Stimulated activated memory B cell treated with anti-CD40 and anti-IgM and Interleukin-4, amounts not matched to agents 10 μg/mL and 1 μg/mL and 100 μg/mL, for 72 hours (primary cell): ENCODE data around the gene ENPP3.

Experiments used
- ATAC-seq: fragments of 150-1000 bp; cut with Tn5 transposase; 2 replicates; pipeline ENCODE4 v1.10.0; 2021
- H3K27ac Mint-ChIP-seq: one replicate; pipeline ENCODE4 v1.8.0; 2022; ENCODE audit warnings: mild to moderate bottlenecking, mixed read lengths
- H3K27me3 Mint-ChIP-seq: one replicate; pipeline ENCODE4 v1.8.0; 2022; ENCODE audit warnings: mixed read lengths
- H3K36me3 Mint-ChIP-seq: one replicate; pipeline ENCODE4 v1.8.0; 2022; ENCODE audit warnings: mixed read lengths
- H3K4me1 Mint-ChIP-seq: one replicate; pipeline ENCODE4 v1.8.0; 2022; ENCODE audit warnings: mixed read lengths
- H3K4me3 Mint-ChIP-seq: one replicate; pipeline ENCODE4 v1.8.0; 2022; ENCODE audit warnings: mild to moderate bottlenecking, moderate library complexity, mixed read lengths
- H3K9me3 Mint-ChIP-seq: one replicate; pipeline ENCODE4 v1.8.0; 2022; ENCODE audit warnings: mixed read lengths

The ENPP3 gene

GRCh38 chr6:131635384-131636340 is 1.4 kb upstream of the ENPP3 start:
- Mint-ChIP-seq H3K36me3 (no peaks in the 10 kb centered on the region), H3K4me1 (peaks cover 23% of the 10 kb centered on the region), H3K4me3 (no peak overlapping the region), H3K27ac (no peak overlapping the region), H3K9me3 (no peaks in the 10 kb centered on the region), H3K27me3 (peaks cover 20% of the 10 kb centered on the region)
- peak; percentile 95 for ATAC-seq

GRCh38 chr6:131638013-131638412 is 911 bp downstream of the ENPP3 start:
- Mint-ChIP-seq H3K36me3 (no peaks in the 10 kb centered on the region), H3K4me1 (peaks cover 23% of the 10 kb centered on the region), H3K9me3 (no peaks in the 10 kb centered on the region), H3K27me3 (peaks cover 29% of the 10 kb centered on the region), H3K4me3 (no peak overlapping the region), H3K27ac (no peak overlapping the region)
- ATAC-seq: no peak

DNA sequence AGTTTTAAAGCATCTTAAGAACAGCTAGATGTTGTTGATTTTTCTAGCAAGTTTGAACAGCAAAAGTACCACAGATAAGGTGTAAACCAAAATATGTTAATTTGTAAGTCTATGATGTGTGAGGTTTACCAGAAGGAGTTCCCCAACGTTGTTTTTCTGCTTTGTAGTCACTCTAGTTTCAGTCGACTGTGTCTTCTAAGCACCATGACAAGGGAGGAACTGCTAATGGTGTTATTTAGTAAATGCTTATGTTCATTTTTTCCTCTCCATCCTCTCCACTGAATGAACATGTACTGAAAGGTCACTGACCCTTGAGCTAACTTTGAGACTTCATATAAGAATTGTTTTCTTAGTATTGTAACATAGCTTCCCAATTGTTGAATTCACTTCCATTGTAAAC is 3.0 kb downstream of the ENPP3 start:
- ATAC-seq: peak; percentile 85
- no peak overlapping the region for H3K27ac Mint-ChIP-seq
- peaks cover 29% of the 10 kb centered on the region for H3K27me3 Mint-ChIP-seq
- no peak overlapping the region for H3K4me3 Mint-ChIP-seq
- peaks cover 21% of the 10 kb centered on the region for H3K4me1 Mint-ChIP-seq
- no peaks in the 10 kb centered on the region for H3K36me3 Mint-ChIP-seq
- H3K9me3 Mint-ChIP-seq: no peaks in the 10 kb centered on the region

GRCh38 chr6:131640576-131640975 is 3.5 kb downstream of the ENPP3 start:
- Mint-ChIP-seq H3K36me3 (no peaks in the 10 kb centered on the region), H3K4me1 (peaks cover 16% of the 10 kb centered on the region), H3K27me3 (peaks cover 29% of the 10 kb centered on the region), H3K9me3 (no peaks in the 10 kb centered on the region), H3K4me3 (no peak overlapping the region), H3K27ac (no peak overlapping the region)
- no peak for ATAC-seq

DNA sequence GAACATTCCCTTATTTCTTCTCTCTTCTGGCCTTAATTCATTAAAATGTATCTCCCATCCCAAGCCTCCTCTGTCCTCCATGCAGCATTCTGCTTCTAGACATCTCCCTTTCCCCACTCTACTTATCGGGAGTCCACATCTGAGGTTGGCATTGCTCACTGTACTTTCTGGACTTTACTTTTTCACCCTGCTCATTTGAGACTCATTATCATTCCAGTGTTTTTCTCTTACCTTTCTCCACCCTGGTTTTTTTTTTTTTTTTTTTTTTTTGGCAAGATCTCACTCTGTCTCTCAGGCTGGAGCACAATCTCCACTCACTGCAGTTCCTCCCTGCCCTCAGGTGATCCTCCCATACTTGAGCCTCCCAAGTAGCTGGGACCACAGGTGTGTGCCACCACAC is 4.5 kb downstream of the ENPP3 start:
- H3K27me3 Mint-ChIP-seq: peaks cover 29% of the 10 kb centered on the region
- no peaks in the 10 kb centered on the region for H3K9me3 Mint-ChIP-seq
- H3K27ac Mint-ChIP-seq: peak overlapping the region; percentile 10
- ATAC-seq: no peak
- peaks cover 7% of the 10 kb centered on the region for H3K4me1 Mint-ChIP-seq
- H3K36me3 Mint-ChIP-seq: no peaks in the 10 kb centered on the region
- H3K4me3 Mint-ChIP-seq: no peak overlapping the region

GRCh38 chr6:131642565-131642964 is 5.5 kb downstream of the ENPP3 start:
- no peak overlapping the region for H3K4me3 Mint-ChIP-seq
- no peaks in the 10 kb centered on the region for H3K9me3 Mint-ChIP-seq
- H3K36me3 Mint-ChIP-seq: no peaks in the 10 kb centered on the region
- ATAC-seq: no peak
- H3K4me1 Mint-ChIP-seq: peaks cover 7% of the 10 kb centered on the region
- no peak overlapping the region for H3K27ac Mint-ChIP-seq
- peaks cover 28% of the 10 kb centered on the region for H3K27me3 Mint-ChIP-seq

- no peaks in the 10 kb centered on the region for H3K36me3 Mint-ChIP-seq
- no peaks in the 10 kb centered on the region for H3K9me3 Mint-ChIP-seq
- no peak overlapping the region for H3K4me3 Mint-ChIP-seq
- ATAC-seq: no peak
- H3K27me3 Mint-ChIP-seq: peaks cover 23% of the 10 kb centered on the region
- no peak overlapping the region for H3K27ac Mint-ChIP-seq
- peaks cover 3% of the 10 kb centered on the region for H3K4me1 Mint-ChIP-seq
Measured at GRCh38 chr6:131642987-131643611, 6.0 kb downstream of the ENPP3 start.

DNA sequence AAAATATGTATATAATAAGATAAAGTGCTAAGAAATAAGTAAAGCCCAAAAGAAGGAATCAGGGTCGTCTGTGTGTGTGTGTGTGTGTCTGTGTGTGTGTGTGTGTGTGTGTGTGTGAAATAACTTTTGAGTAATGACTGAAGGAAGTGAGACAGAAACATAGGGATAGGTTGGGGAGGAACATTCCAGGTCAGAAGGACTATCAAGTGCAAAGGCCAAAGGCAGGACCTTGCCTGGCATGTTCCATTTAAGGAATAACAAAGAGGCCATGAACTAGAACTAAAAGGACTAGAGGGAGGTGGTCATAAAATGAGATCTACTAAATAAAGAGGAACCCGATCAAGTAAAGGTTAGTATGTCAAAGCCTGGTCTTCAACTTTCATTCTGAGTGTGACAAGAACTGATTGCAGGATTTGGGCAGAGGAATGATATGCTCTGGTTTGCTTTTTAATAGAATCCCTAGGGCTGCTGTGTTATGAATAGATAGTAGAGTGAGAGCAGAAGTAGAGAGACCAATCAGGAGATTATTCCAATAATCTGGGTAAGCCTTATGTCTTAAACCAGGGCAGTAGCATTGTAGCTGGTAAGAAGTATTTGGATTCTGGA is 6.9 kb downstream of the ENPP3 start:
- Mint-ChIP-seq H3K27ac (no peak overlapping the region), H3K9me3 (no peaks in the 10 kb centered on the region), H3K4me3 (no peak overlapping the region), H3K27me3 (peaks cover 15% of the 10 kb centered on the region), H3K4me1 (no peaks in the 10 kb centered on the region), H3K36me3 (no peaks in the 10 kb centered on the region)
- ATAC-seq: peak; percentile 64

DNA sequence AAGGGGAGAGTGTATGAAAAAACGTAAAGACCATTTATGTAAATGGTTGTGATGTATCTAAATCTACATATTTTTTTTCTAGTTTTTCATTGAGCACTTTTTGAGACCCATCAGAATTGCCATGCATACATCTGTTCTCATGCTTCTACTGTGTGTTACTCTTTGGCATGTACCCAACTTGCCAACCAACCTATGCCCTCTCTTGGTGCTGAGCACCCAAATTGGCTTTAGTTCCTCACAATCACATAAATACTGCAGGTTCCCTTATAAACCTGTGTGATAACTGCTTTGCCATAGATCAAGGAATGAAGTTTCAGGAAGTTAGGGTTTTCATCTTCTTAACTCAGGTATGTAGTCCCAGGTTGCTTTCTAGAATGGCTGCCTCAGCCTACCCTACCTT is 7.8 kb downstream of the ENPP3 start:
- H3K4me1 Mint-ChIP-seq: no peaks in the 10 kb centered on the region
- H3K36me3 Mint-ChIP-seq: no peaks in the 10 kb centered on the region
- H3K27me3 Mint-ChIP-seq: peaks cover 9% of the 10 kb centered on the region
- no peaks in the 10 kb centered on the region for H3K9me3 Mint-ChIP-seq
- H3K27ac Mint-ChIP-seq: no peak overlapping the region
- ATAC-seq: no peak
- H3K4me3 Mint-ChIP-seq: no peak overlapping the region

- Mint-ChIP-seq H3K27me3 (peaks cover 9% of the 10 kb centered on the region), H3K27ac (no peak overlapping the region), H3K9me3 (no peaks in the 10 kb centered on the region), H3K36me3 (no peaks in the 10 kb centered on the region), H3K4me3 (no peak overlapping the region), H3K4me1 (no peaks in the 10 kb centered on the region)
- ATAC-seq: no peak
Measured at GRCh38 chr6:131645846-131646245, 8.7 kb downstream of the ENPP3 start.

DNA sequence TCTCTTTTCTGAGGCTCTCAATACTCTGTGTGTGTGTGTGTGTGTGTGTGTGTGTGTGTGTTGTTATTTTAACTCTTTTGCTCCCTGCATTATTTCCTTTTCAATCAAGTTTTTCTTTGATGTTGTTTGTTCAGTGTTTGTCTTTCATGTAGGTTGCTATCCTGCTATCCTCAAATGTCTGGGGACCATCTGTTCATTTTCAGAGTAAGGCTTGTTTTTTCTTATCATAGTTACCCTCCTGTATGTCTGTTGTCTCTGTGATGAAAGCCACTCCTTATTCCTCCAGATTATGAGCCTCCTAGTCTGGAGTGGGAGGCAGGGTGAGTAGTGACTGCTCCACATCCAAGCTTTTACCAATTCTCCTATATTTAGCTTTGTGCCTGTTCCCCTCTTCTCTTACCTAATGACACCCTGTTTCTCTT is 9.2 kb downstream of the ENPP3 start:
- Mint-ChIP-seq H3K4me3 (no peak overlapping the region), H3K27ac (no peak overlapping the region), H3K9me3 (no peaks in the 10 kb centered on the region), H3K4me1 (no peaks in the 10 kb centered on the region), H3K27me3 (peaks cover 7% of the 10 kb centered on the region), H3K36me3 (no peaks in the 10 kb centered on the region)
- no peak for ATAC-seq

DNA sequence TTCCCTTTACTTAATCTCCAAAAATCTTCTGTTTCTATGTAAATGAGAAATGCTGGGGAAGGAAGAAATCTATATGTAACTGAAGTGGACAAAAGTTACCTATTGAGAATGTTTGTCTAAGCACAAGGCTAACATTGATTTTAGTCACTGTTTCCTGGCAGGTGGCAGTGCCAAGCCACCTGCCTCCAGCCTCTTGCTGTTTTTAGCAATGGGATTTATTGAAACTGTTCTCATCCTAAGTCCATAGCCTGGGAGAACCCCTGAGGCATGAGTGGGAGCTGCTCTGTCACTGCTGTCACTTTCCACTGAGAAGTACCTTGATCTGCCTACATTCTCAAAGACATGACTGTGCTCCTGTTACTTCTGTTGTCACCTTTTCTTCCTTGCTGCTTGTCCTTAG is 14.7 kb downstream of the ENPP3 start:
- no peaks in the 10 kb centered on the region for H3K27me3 Mint-ChIP-seq
- no peak for ATAC-seq
- H3K4me1 Mint-ChIP-seq: no peaks in the 10 kb centered on the region
- H3K36me3 Mint-ChIP-seq: no peaks in the 10 kb centered on the region
- no peak overlapping the region for H3K27ac Mint-ChIP-seq
- H3K4me3 Mint-ChIP-seq: no peak overlapping the region
- no peaks in the 10 kb centered on the region for H3K9me3 Mint-ChIP-seq

DNA sequence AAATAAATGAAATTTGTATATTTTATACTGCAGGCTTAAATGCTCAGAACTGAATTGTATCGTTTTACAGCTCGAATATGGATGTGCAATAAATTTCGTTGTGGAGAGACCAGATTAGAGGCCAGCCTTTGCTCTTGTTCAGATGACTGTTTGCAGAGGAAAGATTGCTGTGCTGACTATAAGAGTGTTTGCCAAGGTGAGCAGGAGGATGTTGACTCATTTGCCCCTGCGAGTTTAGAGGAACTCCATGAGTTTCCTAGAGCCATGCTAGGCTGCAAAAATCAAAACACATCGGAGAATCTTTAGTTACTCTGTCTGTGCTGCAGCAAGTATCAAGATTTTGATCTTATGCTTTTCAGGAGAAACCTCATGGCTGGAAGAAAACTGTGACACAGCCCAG is 15.4 kb downstream of the ENPP3 start:
- Mint-ChIP-seq H3K36me3 (no peaks in the 10 kb centered on the region), H3K27me3 (no peaks in the 10 kb centered on the region), H3K9me3 (no peaks in the 10 kb centered on the region), H3K27ac (no peak overlapping the region), H3K4me1 (no peaks in the 10 kb centered on the region), H3K4me3 (no peak overlapping the region)
- no peak for ATAC-seq

GRCh38 chr6:131654326-131654725 is 17.2 kb downstream of the ENPP3 start:
- Mint-ChIP-seq H3K27ac (no peak overlapping the region), H3K4me1 (no peaks in the 10 kb centered on the region), H3K36me3 (no peaks in the 10 kb centered on the region), H3K4me3 (no peak overlapping the region), H3K9me3 (no peaks in the 10 kb centered on the region), H3K27me3 (no peaks in the 10 kb centered on the region)
- ATAC-seq: no peak

- no peak overlapping the region for H3K27ac Mint-ChIP-seq
- no peaks in the 10 kb centered on the region for H3K4me1 Mint-ChIP-seq
- no peaks in the 10 kb centered on the region for H3K36me3 Mint-ChIP-seq
- no peak overlapping the region for H3K4me3 Mint-ChIP-seq
- ATAC-seq: no peak
- H3K27me3 Mint-ChIP-seq: no peaks in the 10 kb centered on the region
- H3K9me3 Mint-ChIP-seq: no peaks in the 10 kb centered on the region
Measured at GRCh38 chr6:131655387-131655786, 18.3 kb downstream of the ENPP3 start.

DNA sequence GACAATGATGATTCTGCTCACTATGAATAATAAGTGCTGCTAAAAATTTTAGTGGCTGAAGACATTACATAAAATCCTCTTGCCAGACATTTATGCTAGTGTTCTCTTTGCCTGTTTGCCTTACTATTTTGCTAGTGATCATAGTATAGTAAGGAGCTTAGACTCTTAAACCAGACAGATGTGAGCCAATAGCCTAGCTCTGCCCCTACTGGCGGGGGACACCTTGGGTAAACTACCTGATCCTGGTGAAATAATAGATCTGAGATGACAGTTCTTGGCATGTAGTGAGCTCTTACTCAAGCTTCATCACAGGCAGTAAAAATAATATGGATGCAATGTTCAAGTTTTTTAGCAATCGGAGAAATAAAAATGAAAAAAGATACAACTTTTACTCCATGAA is 18.8 kb downstream of the ENPP3 start:
- no peaks in the 10 kb centered on the region for H3K4me1 Mint-ChIP-seq
- H3K27me3 Mint-ChIP-seq: no peaks in the 10 kb centered on the region
- no peaks in the 10 kb centered on the region for H3K9me3 Mint-ChIP-seq
- no peak for ATAC-seq
- H3K36me3 Mint-ChIP-seq: no peaks in the 10 kb centered on the region
- no peak overlapping the region for H3K27ac Mint-ChIP-seq
- no peak overlapping the region for H3K4me3 Mint-ChIP-seq
